ENCODE results near the gene NKIRAS2. TPM values are rescaled to one million over a fixed set of nuclear protein-coding genes. Genes with fewer than 3 reads are reported as not detected.

The NKIRAS2 gene
- total RNA-seq (10 to 100 TPM; 20.7 to 38.8 (median 25.2) TPM), polyA plus RNA-seq (10 to 100 TPM; 11.3 to 20.3 (median 12.4) TPM)
- long read RNA-seq, donor 1, full-length matches to known transcripts: 23 of 23 reads
- long read RNA-seq, donor 1, partial matches to known transcripts: 0 of 23 reads
- long read RNA-seq, donor 1, other reads (novel, unspliced or antisense): 0 of 23 reads
- long read RNA-seq, donor 2, transcript NKIRAS2-206 (4 exons, 1,909 nt): major isoform, 12 of 14 reads
- long read RNA-seq, donor 2, partial matches to known transcripts: 0 of 14 reads
- long read RNA-seq, donor 2, other reads (novel, unspliced or antisense): 0 of 14 reads

GRCh38 chr17:42019509-42020404, at the start of gene NKIRAS2:
Gene NKIRAS2, plus strand, starts transcription at chr17:42020090. Its CDS starts 1,488 bp downstream, at chr17:42021578.
- Histone ChIP-seq H3K27ac (peak within 1 kb of the TSS; percentile 76 to 95 (median 87)), H3K4me1 (peaks cover 32 to 91% (median 72%) of the 10 kb centered on the region in 6 donors), H3K9me3 (no peaks in the 10 kb centered on the region), H3K4me3 (peak within 1 kb of the TSS; percentile 72 to 88 (median 79)), H3K27me3 (replicated peaks in 1 of 7) (no peaks in the 10 kb centered on the region), H3K36me3 (peaks cover 0 to 39% (median 27%) of the 10 kb centered on the region in 6 donors)
- peak; percentile 100 for DNase-seq
- intact Hi-C loops (cut with DNase I; ENCODE audit: low total_unique reads): loop anchor here (5.0 to 10.0 kb wide), 2 partner anchors 55 to 98 kb away; partner anchors contain the start of gene CNP
- TF ChIP-seq POLR2AphosphoS5 (IDR thresholded peaks at IDR 0.05) (peak; percentile 82 to 92 (median 86)), POLR2A (IDR thresholded peaks at IDR 0.05) (no peak), CTCF (IDR thresholded peaks at IDR 0.05 in 8 of 11, conservative IDR thresholded peaks at IDR 0.05 in 3 of 11) (peak; percentile 87 to 99 (median 97))
- WGBS, 5 donors: 7 to 12% (median 10%) methylated on average over 25 to 49 of the region's 49 CpGs

- intact Hi-C loops (cut with DNase I; ENCODE audit: low total_unique reads): no loop called here
- TF ChIP-seq POLR2AphosphoS5 (IDR thresholded peaks at IDR 0.05): peak in 1 of 3 donors; percentile 38
- no peak for TF ChIP-seq POLR2A (IDR thresholded peaks at IDR 0.05)
- Histone ChIP-seq H3K27me3 (replicated peaks in 1 of 7) (no peaks in the 10 kb centered on the region), H3K4me3 (no peak overlapping the region), H3K9me3 (no peaks in the 10 kb centered on the region), H3K4me1 (peaks cover 6 to 89% (median 53%) of the 10 kb centered on the region in 6 donors), H3K36me3 (peaks cover 0 to 80% (median 53%) of the 10 kb centered on the region in 6 donors), H3K27ac (peak overlapping the region in 1 of 8 donors; percentile 4)
- 73 to 84% (median 80%) methylated on average over 5 of the region's 5 CpGs for WGBS, 5 donors
- no peak for DNase-seq
Measured at GRCh38 chr17:41970901-41971331, 49.0 kb upstream of the NKIRAS2 start.

GRCh38 chr17:41971721-41972523, 48.0 kb upstream of the NKIRAS2 start:
- Histone ChIP-seq H3K4me3 (no peak overlapping the region), H3K27ac (peak overlapping the region in 2 of 8 donors; percentile 31 to 62), H3K36me3 (peaks cover 0 to 90% (median 63%) of the 10 kb centered on the region in 6 donors), H3K4me1 (peaks cover 6 to 93% (median 51%) of the 10 kb centered on the region in 6 donors), H3K9me3 (no peaks in the 10 kb centered on the region), H3K27me3 (replicated peaks in 1 of 7) (no peaks in the 10 kb centered on the region)
- intact Hi-C loops (cut with DNase I; ENCODE audit: low total_unique reads): no loop called here
- WGBS, 5 donors: 85 to 91% (median 89%) methylated on average over 16 to 18 of the region's 18 CpGs
- TF ChIP-seq POLR2A (IDR thresholded peaks at IDR 0.05) (no peak), POLR2AphosphoS5 (IDR thresholded peaks at IDR 0.05) (peak in 1 of 3 donors; percentile 18), CTCF (IDR thresholded peaks at IDR 0.05 in 8 of 11, conservative IDR thresholded peaks at IDR 0.05 in 3 of 11) (no peak)
- DNase-seq: no peak
